Stimulated activated naive B cell treated with anti-CD40 and anti-IgM and Interleukin-4, amounts not matched to agents 10 μg/mL and 1 μg/mL and 100 μg/mL, for 72 hours (primary cell): ENCODE results near the gene C18orf63.
A peak's percentile ranks its signal among the peaks of the same experiment; 100 is the strongest.

ENCODE experiments used
- ATAC-seq, 2 donors: fragments of 150-1000 bp; cut with Tn5 transposase; replicated peaks; 2 replicates each; pipeline ENCODE4 v1.10.0; 2021; ENCODE audit warnings: moderate library complexity in 1 of 2
- DNase-seq: peaks from one replicate; pipeline ENCODE4 v3.0.0; 2021
- H3K27ac Mint-ChIP-seq: one replicate; pipeline ENCODE4 v1.8.0; 2022; ENCODE audit warnings: mild to moderate bottlenecking, mixed read lengths
- H3K27me3 Mint-ChIP-seq, 2 donors: one replicate each; pipeline ENCODE4 v1.8.0; 2022; ENCODE audit warnings: mixed read lengths in 2 of 2
- H3K36me3 Mint-ChIP-seq, 2 donors: one replicate each; pipeline ENCODE4 v1.8.0; 2022; ENCODE audit warnings: mixed read lengths in 2 of 2, mild to moderate bottlenecking in 1 of 2
- H3K4me1 Mint-ChIP-seq, 2 donors: one replicate each; pipeline ENCODE4 v1.8.0; 2022; ENCODE audit warnings: mixed read lengths in 2 of 2, mild to moderate bottlenecking in 1 of 2
- H3K4me3 Mint-ChIP-seq, 2 donors: one replicate each; pipeline ENCODE4 v1.8.0; 2022; ENCODE audit warnings: mild to moderate bottlenecking in 2 of 2, mixed read lengths in 2 of 2, moderate library complexity in 1 of 2
- H3K9me3 Mint-ChIP-seq, 2 donors: one replicate each; pipeline ENCODE4 v1.8.0; 2022; ENCODE audit warnings: mixed read lengths in 2 of 2, mild to moderate bottlenecking in 1 of 2

Gene C18orf63

GRCh38 chr18:74356959-74357358 is 41.3 kb downstream of the C18orf63 start:
- Mint-ChIP-seq H3K27me3 (peaks cover 0 to 7% of the 10 kb centered on the region in 2 donors), H3K36me3 (no peaks in the 10 kb centered on the region), H3K4me1 (peaks cover 6 to 14% of the 10 kb centered on the region in 2 donors), H3K9me3 (no peaks in the 10 kb centered on the region), H3K27ac (no peak overlapping the region), H3K4me3 (peak overlapping the region in 1 of 2 donors; percentile 35)
- ATAC-seq, result peak in 1 of 2 donors; percentile 21
- DNase-seq, result no peak

DNA sequence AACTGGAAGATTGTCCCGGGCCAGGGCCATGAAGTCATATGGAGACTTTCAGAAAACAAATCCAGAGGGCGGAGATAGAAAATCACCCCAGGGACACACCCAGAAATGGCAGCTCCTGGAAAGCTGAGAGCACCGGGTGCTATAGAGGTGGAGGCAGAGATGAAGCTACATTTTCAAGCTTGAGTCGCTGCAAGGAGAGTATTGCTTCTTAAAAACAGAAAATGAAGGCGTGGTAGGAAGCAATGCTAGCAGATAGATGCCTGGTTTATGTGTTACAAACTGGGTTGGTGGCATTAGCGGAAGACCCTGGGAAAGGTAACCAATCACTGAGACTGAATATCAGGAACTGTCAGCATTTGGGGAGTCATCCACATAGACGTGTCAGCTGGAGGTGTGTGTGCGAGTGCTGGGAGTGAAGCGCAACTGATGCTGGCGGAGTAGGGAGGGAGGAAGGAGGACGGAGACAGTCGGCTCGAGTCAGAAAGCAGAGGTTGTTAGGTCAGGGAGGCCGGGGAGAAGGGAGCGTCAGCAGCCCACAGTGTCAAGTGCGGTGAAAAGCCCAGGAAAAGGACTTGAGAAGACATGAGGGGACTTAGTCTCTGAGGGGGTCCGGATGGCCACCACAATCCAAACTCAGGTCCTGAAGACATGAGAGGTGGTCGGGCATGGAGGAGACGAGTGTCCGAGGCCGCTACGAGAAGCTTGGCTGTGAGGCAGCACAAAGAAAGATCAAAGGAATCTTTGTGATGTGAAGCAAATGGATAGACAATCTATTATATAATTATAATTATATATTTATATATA is 45.4 kb downstream of the C18orf63 start:
- Mint-ChIP-seq H3K4me3 (no peak overlapping the region), H3K27ac (no peak overlapping the region), H3K9me3 (no peaks in the 10 kb centered on the region), H3K4me1 (peaks cover 6 to 14% of the 10 kb centered on the region in 2 donors), H3K36me3 (no peaks in the 10 kb centered on the region), H3K27me3 (peaks cover 0 to 7% of the 10 kb centered on the region in 2 donors)
- ATAC-seq (no peak), DNase-seq (no peak)

DNA sequence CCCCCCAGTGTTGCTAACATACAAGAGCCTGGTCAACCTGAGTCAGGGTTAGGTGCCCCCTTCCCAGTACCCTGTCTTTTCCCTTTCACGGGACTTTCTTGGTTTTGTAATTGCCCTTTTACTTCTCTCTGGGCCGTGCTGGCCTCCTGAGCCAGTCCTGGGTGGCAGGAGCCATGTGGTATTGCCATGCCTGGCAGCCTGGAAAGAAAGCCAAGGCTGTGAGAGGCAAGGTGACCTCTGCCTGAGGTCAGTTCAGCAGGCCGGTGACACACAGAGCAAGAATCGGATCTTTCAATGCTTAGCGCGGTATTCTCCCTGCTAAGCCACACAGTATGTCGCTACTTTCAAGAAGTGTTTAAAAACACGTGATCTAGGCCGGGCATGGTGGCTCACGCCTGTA is 52.3 kb downstream of the C18orf63 start:
- no peak for ATAC-seq
- H3K27me3 Mint-ChIP-seq, result peaks cover 0 to 14% of the 10 kb centered on the region in 2 donors
- no peak for DNase-seq
- peak overlapping the region; percentile 59 for H3K27ac Mint-ChIP-seq
- no peak overlapping the region for H3K4me3 Mint-ChIP-seq
- H3K9me3 Mint-ChIP-seq, result no peaks in the 10 kb centered on the region
- H3K36me3 Mint-ChIP-seq, result no peaks in the 10 kb centered on the region
- no peaks in the 10 kb centered on the region for H3K4me1 Mint-ChIP-seq

GRCh38 chr18:74368901-74369705 is 53.5 kb downstream of the C18orf63 start:
- Mint-ChIP-seq H3K27ac (no peak overlapping the region), H3K36me3 (no peaks in the 10 kb centered on the region), H3K4me3 (no peak overlapping the region), H3K27me3 (peaks cover 0 to 14% of the 10 kb centered on the region in 2 donors), H3K9me3 (no peaks in the 10 kb centered on the region), H3K4me1 (no peaks in the 10 kb centered on the region)
- DNase-seq (no peak), ATAC-seq (no peak)

DNA sequence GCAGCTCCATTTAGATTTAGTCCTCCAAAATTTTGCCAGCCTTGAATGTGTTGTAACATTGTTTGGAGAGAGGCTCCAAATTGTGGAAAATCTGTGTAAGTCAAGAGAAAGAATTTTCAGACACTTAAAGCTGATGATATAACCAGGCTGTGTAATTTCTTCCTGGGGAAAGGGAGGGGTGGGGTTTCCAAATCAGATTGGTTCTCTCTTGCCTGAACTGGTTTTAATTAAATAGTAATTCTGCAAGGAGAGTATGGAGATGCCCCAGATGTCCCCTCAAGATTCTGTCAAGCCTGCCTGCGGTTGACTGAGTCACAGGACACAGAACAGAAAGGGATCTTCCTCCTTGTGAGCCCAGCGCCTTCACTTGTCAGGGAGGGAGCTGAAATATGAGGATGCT is 54.5 kb downstream of the C18orf63 start:
- H3K36me3 Mint-ChIP-seq, result no peaks in the 10 kb centered on the region
- H3K4me1 Mint-ChIP-seq, result no peaks in the 10 kb centered on the region
- no peak for ATAC-seq
- H3K27me3 Mint-ChIP-seq, result peaks cover 0 to 14% of the 10 kb centered on the region in 2 donors
- H3K4me3 Mint-ChIP-seq, result no peak overlapping the region
- no peak for DNase-seq
- H3K27ac Mint-ChIP-seq, result no peak overlapping the region
- H3K9me3 Mint-ChIP-seq, result no peaks in the 10 kb centered on the region

DNA sequence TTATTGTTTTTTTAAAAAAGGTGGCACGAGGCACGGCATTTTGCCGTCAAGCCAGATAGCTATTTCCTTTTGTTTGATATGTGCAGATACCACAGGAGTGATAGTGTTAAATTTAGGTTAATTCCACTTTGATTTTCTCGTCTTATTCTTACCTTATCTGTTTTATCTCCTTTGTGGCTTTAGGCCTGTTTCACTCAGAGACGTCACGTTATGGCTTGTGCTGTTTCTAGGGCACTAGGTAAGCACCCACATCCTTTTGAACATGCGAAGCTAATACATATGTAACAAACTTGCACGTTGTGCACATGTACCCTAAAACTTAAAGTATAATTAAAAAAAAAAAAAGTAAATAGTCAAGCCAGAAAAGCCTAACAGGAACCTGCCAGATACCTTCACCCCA is 57.8 kb downstream of the C18orf63 start:
- DNase-seq (no peak), ATAC-seq (no peak)
- H3K4me1 Mint-ChIP-seq, result peaks cover 4 to 5% of the 10 kb centered on the region in 2 donors
- no peak overlapping the region for H3K27ac Mint-ChIP-seq
- no peak overlapping the region for H3K4me3 Mint-ChIP-seq
- H3K27me3 Mint-ChIP-seq, result peaks cover 0 to 14% of the 10 kb centered on the region in 2 donors
- H3K9me3 Mint-ChIP-seq, result no peaks in the 10 kb centered on the region
- no peaks in the 10 kb centered on the region for H3K36me3 Mint-ChIP-seq

DNA sequence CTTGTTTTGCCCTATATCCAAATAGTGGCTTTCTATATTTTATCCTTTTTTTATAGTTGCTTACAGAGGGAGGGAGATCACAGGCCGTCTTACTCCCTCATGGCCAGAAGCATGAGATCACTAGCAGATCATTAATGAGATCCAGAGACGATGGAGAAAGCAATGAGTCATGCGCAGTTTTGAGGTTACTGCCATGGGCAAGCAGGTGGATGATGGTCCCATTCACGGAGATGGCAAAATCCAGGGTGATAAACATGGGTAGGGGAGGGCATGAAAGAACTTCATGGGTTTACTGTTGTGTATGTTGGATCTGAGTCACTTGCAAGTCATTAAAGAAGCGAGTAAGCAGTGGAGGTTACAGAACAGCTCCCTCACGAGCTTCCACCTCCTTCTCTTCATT is 60.4 kb downstream of the C18orf63 start:
- Mint-ChIP-seq H3K4me1 (peaks cover 5 to 7% of the 10 kb centered on the region in 2 donors), H3K27me3 (peaks cover 0 to 5% of the 10 kb centered on the region in 2 donors), H3K9me3 (no peaks in the 10 kb centered on the region), H3K4me3 (no peak overlapping the region), H3K27ac (no peak overlapping the region), H3K36me3 (peaks cover 0 to 2% of the 10 kb centered on the region in 2 donors)
- no peak for DNase-seq
- ATAC-seq, result no peak

- peaks cover 0 to under 1% of the 10 kb centered on the region in 2 donors for H3K27me3 Mint-ChIP-seq
- H3K36me3 Mint-ChIP-seq, result peaks cover 0 to 3% of the 10 kb centered on the region in 2 donors
- no peak overlapping the region for H3K4me3 Mint-ChIP-seq
- H3K9me3 Mint-ChIP-seq, result no peaks in the 10 kb centered on the region
- DNase-seq, result no peak
- H3K4me1 Mint-ChIP-seq, result peaks cover 5 to 7% of the 10 kb centered on the region in 2 donors
- ATAC-seq, result no peak
- no peak overlapping the region for H3K27ac Mint-ChIP-seq
Observed at GRCh38 chr18:74376523-74376922, 60.9 kb downstream of the C18orf63 start.

DNA sequence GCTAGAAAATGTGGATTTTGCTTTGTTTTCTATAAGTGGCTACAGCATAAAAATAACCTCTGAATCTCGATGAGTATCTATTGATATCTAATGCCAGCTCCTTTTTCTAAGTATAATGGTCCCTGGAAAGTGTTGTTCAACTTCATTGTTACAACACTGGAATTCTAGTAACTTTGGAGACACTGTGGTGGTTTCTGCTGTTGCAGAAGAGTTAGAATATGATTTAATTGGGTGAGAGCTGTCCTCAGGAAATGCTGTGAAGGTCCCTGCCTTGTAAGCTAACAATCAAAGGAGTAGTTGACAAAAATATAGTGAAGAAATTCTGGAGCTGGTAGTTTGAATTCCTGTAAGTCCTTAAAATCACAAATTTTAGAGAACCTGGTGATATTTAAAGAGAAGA is 62.1 kb downstream of the C18orf63 start:
- Mint-ChIP-seq H3K4me1 (peaks cover 5 to 7% of the 10 kb centered on the region in 2 donors), H3K9me3 (no peaks in the 10 kb centered on the region), H3K4me3 (no peak overlapping the region)

GRCh38 chr18:74378179-74378682 is 62.6 kb downstream of the C18orf63 start:
- H3K27ac Mint-ChIP-seq, result no peak overlapping the region
- H3K9me3 Mint-ChIP-seq, result no peaks in the 10 kb centered on the region
- H3K4me1 Mint-ChIP-seq, result peaks cover 5 to 7% of the 10 kb centered on the region in 2 donors
- DNase-seq, result no peak
- ATAC-seq, result peak; percentile 34 to 45
- no peak overlapping the region for H3K4me3 Mint-ChIP-seq
- H3K36me3 Mint-ChIP-seq, result peaks cover 0 to 3% of the 10 kb centered on the region in 2 donors
- H3K27me3 Mint-ChIP-seq, result no peaks in the 10 kb centered on the region

More for the DNA sequence above, 62.1 kb downstream of the C18orf63 start:
- DNase-seq, result no peak
- Mint-ChIP-seq H3K27ac (no peak overlapping the region), H3K27me3 (no peaks in the 10 kb centered on the region), H3K36me3 (peaks cover 0 to 3% of the 10 kb centered on the region in 2 donors)
- ATAC-seq, result no peak

- Mint-ChIP-seq H3K36me3 (peaks cover 0 to 3% of the 10 kb centered on the region in 2 donors), H3K27me3 (no peaks in the 10 kb centered on the region), H3K9me3 (no peaks in the 10 kb centered on the region), H3K4me3 (no peak overlapping the region), H3K4me1 (peaks cover 5 to 7% of the 10 kb centered on the region in 2 donors), H3K27ac (no peak overlapping the region)
- no peak for ATAC-seq
- DNase-seq, result no peak
Observed at GRCh38 chr18:74380916-74381315, 65.3 kb downstream of the C18orf63 start.

DNA sequence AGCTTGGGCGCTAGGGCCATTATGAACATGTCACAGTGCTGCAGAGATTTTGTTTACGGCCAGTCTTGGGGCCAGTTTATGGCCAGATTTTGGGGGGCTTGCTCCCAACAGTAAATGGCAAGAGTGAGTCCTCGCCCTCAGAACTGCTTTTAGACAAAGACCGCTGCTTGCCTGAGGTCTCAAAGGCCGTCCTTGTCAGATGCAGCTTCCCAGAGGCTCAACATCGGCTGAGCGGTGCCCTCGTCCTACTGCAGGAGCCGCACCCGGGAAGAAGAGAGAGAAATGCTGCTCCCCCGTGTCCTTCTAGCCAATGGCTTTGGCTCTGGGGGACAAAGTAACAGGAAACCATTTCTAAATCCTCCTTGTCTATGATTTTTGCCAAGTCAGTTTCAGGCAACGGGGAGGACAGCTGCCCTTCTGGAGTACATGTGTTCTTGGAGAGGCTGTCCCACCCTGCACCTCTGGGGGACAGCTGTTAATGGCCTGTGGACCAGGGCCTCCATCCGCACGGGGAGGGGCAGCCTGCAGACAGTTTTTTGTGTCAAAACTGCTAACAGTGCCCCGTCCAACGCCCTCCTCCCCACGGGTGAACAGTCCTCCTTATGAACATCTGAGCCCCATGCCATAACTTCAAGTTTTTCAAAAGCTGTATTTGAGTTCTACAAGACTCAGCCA is 66.1 kb downstream of the C18orf63 start:
- no peaks in the 10 kb centered on the region for H3K9me3 Mint-ChIP-seq
- no peaks in the 10 kb centered on the region for H3K27me3 Mint-ChIP-seq
- no peak overlapping the region for H3K4me3 Mint-ChIP-seq
- no peak overlapping the region for H3K27ac Mint-ChIP-seq
- no peak for ATAC-seq
- peaks cover 5 to 7% of the 10 kb centered on the region in 2 donors for H3K4me1 Mint-ChIP-seq
- peaks cover 0 to 3% of the 10 kb centered on the region in 2 donors for H3K36me3 Mint-ChIP-seq
- DNase-seq, result no peak

- Mint-ChIP-seq H3K27me3 (peaks cover 0 to 4% of the 10 kb centered on the region in 2 donors), H3K4me1 (peaks cover 5 to 7% of the 10 kb centered on the region in 2 donors), H3K27ac (no peak overlapping the region), H3K4me3 (no peak overlapping the region), H3K36me3 (peaks cover 0 to 3% of the 10 kb centered on the region in 2 donors), H3K9me3 (no peaks in the 10 kb centered on the region)
- no peak for ATAC-seq
- DNase-seq, result no peak
Observed at GRCh38 chr18:74382481-74383017, 66.9 kb downstream of the C18orf63 start.

- DNase-seq (no peak), ATAC-seq (no peak)
- H3K27me3 Mint-ChIP-seq, result peaks cover 0 to 8% of the 10 kb centered on the region in 2 donors
- H3K4me1 Mint-ChIP-seq, result no peaks in the 10 kb centered on the region
- no peaks in the 10 kb centered on the region for H3K36me3 Mint-ChIP-seq
- peaks cover 0 to 2% of the 10 kb centered on the region in 2 donors for H3K9me3 Mint-ChIP-seq
- no peak overlapping the region for H3K27ac Mint-ChIP-seq
- H3K4me3 Mint-ChIP-seq, result no peak overlapping the region
Observed at GRCh38 chr18:74387383-74387782, 71.7 kb downstream of the C18orf63 start.
